ENCODE results near the gene KRTAP3-3.
A peak's percentile ranks its signal among the peaks of the same experiment; 100 is the strongest.
"Not testable (repeated sequence)": the region's sequence is repeated elsewhere in the genome, so short reads cannot be mapped to it uniquely, and the experiment has no call there.

KRTAP3-3 gene

DNA sequence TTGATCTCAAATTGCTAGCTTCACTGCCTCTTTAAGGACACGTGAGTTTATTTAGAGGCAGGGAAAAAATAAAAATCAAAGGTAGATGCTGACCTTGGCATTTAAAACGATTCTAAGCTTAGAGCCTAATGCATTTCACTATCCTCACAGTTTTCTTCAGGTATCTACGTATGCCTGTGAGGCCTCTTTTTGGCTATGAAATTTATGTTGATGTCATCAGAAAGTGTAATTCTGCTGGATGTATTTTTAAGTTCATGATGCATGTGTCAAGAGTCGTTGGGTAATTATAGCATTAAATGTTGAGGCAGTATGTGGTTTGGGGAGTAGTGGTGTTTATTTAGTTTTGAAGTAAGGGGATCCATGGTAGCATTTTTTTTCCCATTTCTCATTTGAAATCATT is 10.0 kb upstream of the KRTAP3-3 start:
- no peak for DNase-seq

DNA sequence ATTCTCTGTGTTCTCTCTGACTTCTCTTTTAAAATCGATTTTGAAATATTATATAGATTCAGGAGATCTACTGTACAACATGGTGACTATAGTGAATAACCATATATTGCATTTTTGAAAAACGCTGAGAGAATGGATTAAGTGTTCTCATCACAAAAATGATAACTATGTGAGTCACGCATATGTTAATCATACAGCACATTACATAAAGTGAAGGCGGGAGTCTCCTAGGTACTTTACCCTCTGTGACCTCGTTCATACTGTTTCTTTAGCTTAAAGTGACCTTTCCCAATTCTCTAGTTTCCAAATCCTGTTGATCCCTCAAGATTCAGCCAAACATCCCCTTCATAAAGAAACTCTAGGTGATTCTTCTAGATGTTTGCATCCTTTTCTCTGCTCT is 8.8 kb upstream of the KRTAP3-3 start:
- DNase-seq: no peak

DNA sequence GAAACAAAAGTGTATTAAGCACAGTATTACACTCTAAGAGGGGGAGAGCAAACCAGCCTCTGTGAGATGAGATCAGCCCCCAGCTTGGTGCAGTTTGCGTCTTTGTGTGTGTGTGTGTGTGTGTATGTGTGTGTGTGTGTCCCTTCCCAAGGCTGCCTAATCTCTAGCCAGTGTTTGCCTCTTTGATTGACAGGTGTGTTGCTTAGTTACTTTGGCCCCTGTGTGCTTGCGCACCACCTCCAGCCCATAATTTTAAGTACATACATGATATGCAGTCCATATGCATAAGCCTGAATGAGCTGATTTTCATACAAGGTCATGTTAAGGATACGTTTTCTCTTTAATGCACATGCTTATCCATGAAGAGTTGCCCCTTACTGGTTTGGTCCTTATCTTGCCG is 7.8 kb upstream of the KRTAP3-3 start:
- DNase-seq: no peak

DNA sequence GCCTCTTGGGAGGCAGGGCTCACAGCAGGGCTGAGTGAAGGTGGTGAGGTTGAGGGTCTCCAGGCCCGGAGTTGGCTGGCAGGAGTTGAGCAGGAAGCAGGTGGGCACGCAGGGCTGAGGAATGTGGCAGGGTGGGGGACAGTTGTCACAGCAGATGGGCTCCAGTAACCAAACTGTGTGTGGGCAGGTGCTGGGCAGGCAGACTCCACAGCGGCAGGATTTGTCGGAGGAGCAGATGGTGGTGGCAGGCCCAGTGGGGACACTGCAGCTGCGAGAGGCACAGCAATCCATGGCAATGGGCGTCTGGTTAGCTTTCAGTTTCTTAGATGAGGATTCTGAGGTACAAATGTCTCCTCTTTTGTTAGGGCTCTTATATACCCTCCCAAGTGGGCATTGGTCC is 5.6 kb upstream of the KRTAP3-3 start, which contains the start of gene KRTAP3-2:
Gene KRTAP3-2 (minus strand): TSS at position 344 of the 400 bp plus-strand sequence. CDS start 53 bp downstream, at position 291.
- DNase-seq: not testable (repeated sequence)

DNA sequence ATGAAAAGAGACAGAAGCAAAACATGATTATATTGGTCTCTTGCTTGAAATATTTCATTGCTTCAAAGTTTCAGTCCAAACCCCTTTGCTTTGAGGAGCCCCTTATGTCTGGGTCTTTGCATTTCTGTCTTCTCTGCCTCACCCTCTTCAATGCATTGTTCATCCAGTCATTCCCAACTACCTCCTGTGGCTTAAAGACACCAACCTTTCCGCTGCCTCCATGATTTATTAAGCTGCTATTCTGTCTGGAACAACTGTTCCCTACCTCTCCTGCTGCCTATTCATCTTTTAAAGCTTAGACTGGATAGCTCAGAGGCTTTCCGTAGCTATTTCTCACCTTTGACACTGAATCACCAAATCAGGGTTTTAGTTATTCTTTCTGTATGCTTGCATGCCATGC is 3.4 kb upstream of the KRTAP3-3 start:
- no peak for DNase-seq

DNA sequence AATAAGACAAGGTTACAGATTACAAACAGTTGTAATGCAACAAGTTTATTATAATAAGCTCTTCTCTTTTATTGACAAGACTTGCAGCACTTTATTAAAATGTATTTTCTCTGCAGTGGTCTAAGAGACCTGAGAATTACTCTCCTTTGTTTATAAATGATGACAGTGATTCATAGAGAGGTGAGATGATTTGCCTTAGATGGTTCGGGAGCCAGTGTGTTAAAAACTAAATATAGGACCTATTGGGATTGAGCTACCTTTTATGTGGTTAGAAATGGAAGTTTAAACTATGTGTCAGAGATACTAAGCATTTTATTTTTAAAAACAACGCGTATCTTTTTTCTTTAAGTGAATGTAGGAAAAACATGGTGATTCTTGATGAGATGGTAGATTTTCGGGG is 2.9 kb upstream of the KRTAP3-3 start:
- no peak for DNase-seq

DNA sequence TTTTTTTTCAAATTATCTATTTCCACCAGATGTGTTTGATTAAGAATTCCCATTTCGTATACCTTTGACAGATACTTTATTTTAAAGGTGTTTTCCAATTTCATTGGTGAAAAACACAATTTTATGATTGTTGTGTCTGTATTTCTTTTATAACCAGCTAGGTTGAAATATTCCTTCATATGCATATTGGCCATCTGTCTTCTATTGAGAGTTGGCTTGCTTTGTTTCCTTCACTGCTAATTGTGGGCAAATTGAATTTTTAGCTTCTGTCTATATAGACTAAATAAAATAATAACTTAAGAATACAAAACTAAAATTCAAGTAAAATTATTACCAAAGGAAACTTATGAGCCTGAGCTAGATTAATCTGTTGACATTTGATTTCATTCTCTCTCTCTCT is 1.2 kb upstream of the KRTAP3-3 start:
- no peak for DNase-seq

DNA sequence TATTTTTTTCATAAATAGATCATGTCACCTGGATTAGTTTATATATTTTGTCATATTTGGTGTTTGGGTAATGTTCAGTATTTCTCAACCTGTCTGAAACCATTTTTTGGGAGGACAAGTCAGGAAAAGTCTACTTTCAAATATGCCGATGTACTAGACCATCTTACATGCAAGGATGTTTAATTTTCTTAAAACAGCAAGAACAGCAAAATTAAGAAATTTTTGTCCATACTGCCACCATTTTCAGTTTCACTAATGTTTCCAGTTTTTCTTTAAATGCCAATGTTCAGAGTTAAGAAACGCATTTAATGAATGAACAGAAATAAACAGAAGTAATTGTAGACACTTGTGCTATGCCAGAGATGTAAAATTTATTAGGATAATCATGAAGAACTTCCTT is 880 bp downstream of the KRTAP3-3 start:
- DNase-seq: no peak

DNA sequence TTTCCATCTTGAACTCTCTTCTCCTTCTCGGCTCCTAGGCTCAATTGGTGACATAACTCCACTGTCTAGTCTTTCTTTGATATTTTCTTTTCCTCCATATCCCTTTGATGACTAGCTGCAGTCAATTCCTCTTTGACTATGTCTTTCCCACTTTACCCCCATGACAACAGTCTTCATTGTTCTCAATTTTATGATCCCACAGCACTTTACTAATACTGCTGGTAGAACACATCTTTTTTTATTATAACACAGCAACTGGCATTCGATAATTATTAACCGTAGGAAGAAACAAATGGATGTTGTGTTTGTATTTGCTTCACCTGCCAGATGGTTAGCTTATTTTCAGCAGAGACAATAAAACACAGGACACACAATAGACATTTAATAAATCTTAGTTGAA is 1.3 kb downstream of the KRTAP3-3 start:
- no peak for DNase-seq

DNA sequence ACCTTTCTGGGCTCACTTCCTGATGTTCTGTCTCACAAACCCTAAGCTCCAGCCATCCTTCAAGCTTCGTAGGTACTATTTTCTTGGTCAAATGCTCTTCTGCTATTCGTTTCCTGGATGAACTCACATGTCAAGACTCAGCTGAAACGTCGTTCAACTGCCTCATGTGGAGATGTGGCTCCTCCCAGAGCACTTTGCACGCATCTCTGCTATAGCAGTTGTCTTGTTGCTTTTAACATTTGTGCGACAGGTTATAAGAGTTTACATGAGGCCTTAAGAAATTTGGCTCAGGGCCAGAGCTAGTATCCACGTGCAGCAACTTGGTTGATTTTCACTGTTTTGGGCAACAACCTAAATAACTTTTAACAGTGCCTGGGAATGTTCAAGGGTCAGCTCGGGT is 7.0 kb downstream of the KRTAP3-3 start:
- no peak for DNase-seq

DNA sequence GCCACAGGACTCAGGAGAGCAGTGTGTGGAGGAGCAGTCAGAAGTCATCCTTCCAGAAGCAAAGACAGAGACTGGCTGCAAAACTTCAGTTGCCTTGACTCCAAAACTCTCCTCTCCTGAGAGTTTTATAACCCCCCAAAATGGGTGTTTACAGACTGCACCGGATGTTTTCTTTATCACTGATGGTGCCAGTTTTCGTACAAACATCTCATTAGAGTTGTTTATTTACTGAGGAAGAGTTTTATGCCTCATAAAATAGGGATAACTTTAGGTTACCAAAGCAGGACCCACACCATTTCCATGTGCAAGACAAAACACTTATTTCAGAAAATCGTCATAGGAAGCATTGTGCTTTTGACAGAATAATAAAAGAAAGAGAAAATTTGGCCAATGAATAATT is 9.7 kb downstream of the KRTAP3-3 start, which contains the start of gene KRT40:
Gene KRT40 (minus strand): TSS at position 101 of the 400 bp plus-strand sequence. CDS start 53 bp downstream, at position 48.
- no peak for DNase-seq

DNA sequence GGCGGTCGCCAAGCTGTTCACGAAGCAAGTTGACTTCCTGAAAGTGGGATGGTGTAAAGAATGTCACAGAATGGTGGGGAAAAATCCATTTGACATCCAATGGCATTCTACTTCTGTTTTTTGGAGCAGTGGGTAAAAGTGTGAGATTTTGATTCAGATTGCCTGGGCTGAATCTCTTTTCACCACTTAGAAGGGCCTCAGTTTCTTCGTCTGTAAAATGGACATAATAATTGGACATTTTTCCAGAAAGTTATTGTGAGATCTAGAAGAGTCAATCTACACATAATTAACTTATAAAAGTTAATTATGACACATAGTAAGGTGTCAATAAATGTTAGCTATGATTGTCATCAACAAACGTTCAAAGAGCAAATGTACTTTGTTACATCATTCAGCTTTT is 12.8 kb downstream of the KRTAP3-3 start:
- DNase-seq: no peak

DNA sequence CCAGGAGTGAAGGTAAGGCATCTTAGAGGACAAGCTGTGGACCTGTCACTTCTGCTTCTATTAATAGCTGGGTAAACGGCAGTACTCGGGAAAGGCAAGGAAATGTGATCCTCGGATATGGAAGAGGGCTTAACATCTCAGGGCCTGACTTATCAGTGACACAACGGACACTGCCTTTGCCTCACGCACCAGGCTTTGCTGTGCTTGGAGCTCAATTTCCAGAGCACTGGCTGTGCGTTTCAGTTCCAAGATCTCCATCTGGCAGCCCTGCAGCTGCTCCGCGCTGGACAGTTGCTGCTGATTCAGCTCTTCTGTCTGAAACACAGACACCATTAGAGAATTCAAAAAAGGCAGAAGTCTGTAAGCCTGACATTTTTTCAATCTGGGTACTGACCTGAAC is 13.4 kb downstream of the KRTAP3-3 start:
- DNase-seq: peak; percentile 69

DNA sequence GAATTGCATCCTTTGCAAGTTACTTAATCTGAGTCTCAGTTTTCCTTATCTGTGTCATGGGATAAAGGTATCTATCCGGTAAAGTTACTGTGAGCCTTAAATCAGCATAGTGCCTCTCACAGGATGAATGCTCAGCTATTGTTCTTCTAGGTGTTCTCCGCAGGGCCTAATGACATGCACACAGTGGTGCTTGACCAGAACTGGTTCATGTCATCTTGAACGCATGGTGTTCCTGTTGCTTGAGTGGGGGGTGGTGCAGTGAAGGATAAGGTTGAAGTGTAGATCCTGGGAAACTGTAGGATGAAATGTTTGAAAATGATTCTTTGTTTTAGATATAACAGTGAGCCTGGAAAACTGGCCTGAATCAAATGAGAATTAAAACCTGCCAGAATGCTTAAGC is 13.8 kb downstream of the KRTAP3-3 start:
- no peak for DNase-seq

DNA sequence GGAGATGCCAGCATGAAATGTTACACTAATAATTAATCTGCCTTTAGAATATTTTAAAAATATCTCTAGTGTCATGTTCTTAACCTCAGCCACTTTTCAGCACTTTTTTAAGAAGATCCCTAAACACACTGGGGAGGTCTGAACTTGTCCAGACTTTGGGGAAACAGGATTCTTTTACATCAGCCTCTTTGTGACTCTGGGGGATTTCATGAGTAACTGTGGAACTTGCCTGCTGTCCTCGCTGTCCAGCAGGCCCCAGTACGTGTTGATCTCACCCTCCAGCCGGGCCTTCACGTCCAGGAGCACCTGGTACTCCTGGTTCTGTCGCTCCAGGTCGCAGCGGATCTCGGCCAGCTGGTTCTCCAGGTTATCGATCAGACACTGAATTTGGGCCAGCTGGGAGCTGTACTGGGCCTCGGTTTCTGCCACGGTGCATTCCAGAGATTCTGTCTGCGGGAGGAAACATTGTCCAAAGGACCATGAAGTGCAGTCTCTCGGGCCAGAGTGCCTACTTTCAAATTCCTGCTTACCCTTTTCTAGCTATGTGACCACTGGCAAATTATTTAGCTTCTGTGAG is 15.3 kb downstream of the KRTAP3-3 start:
- no peak for DNase-seq

DNA sequence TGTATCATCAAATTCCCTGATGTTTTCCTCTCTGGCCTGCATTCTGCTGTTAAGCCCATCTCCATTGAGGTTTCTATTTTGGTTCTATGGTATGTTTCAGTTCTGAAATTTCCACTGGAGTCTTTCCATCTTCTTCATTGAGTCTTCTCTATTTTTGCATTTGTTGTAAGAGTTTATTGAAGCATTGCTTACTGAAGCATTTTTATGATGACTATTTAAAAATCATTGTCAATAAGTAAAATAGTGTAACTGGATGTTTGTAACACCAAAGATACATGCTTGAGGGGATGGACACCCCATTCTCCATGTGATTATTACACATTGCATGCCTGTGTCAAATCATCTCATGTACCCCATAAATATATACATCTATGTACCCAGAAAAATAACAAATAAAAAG is 18.4 kb downstream of the KRTAP3-3 start:
- no peak for DNase-seq

DNA sequence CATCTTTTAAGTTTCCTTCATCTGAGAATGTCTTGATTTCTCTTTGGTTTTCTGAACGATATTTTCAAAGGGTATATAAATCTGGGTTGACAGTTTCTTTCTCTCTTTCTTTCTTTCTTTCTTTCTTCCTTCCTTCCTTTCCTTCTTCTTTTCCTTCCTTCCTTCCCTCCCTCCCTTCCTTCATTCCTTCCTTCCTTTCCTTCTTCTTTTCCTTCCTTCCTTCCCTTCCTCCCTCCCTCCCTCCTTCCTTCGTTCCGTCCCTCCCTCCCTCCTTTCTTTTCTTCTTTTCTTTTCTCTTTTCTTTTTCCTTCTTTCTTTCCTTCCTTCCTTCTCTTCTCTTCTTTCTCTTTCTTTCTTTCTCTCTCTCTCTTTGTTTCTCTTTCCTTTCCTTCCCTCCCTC is 19.6 kb downstream of the KRTAP3-3 start:
- no peak for DNase-seq

DNA sequence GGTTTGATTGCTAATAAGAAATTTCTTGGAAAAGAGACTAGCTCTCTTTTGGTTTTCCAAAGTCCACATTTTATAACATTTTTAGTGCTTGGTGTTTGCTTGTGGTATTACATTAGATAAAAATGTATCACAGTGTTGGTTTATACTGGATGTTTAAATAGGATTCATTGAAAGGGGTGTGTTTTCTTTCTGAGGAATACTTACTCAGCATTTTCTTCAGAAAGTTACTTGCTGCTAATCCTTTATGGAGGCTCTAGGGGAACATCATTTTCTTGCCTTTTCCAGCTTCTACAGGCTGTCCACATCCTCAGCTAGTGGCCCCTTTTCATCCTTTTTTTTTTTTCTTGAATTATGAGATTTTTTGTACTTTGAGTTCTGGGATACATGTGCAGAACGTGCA is 26.4 kb downstream of the KRTAP3-3 start:
- no peak for DNase-seq

DNA sequence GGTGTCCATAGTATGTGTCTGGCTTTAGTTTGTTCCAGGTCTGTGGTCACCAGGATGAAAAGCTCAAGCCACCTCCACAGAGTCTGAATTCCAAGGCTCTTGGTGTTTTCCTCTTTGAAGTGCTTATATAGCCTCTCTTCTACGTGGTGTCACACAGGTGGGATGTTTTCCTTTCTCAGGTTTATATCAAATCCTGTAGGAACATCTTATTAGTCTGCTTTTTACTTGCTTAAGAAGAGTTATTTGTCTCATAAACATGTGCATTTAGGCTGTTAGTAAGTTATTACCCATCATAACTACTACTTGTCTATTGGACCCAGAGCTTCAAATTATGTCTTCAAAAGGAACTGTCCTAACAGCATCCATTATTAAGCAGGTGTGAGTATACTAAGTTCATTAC is 27.1 kb downstream of the KRTAP3-3 start, which contains the start of gene KRT39:
Gene KRT39 (minus strand): TSS at position 101 of the 400 bp plus-strand sequence. CDS start 92 bp downstream, at position 9.
- no peak for DNase-seq

DNA sequence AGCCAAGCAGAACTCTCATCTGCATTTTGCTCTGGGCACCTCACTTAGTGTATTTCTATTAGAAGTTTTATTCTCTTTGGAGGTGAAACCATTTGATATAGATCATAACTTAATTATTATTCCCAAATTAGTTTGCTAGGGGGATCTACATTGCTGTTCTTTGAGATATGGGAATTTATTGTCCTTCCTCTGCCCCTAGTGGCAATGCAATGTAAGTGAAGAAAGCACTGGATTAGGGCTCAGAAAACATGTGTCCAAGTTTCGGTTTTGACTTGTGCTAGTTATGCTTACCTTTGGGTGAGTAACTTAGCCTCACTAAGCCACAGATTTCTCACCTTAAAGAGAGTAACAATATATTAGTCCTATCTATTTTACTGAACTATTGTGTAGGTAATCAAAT is 30.1 kb downstream of the KRTAP3-3 start:
- no peak for DNase-seq

DNA sequence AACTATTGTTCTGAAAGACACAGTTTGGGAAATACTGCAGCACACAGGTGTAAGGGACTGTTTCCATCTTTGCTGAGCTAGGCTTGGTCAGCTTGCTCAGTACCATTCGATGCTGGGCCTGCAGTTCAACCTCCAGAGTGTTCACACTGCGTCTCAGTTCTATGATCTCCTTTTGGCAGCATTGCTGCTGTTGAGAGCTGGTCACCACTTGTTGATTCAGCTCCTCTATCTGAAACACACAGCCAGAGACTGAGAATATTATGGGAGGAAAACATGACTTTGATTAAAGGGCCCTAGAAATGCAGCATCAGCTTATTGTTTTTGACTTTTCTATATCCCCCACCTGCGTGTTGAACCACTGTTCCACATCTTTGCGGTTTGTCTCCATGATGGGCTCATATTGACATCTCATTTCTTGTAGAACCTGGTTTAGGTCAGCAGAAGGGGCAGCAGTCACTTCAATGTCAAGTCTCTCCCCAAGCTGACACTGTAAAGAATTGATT is 31.9 kb downstream of the KRTAP3-3 start:
- DNase-seq: no peak

DNA sequence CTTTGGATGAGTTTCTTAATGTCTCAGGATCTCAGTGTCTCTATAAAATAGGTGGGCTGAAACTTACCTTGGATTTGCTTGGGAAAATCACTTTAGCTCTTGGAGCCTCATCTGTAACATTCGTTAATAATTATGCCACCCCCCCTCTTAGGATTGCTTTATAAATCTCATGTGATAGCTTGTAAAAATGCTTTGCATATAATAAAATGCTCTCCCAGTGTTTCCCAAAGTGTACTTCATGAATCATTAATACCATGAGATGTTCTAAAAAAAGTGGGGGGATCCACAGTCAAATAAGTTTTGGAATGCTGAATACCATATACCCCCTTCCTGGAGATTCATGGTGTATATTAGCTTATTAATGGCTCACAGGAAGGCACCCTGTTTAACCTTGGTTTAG is 32.4 kb downstream of the KRTAP3-3 start:
- DNase-seq: no peak

DNA sequence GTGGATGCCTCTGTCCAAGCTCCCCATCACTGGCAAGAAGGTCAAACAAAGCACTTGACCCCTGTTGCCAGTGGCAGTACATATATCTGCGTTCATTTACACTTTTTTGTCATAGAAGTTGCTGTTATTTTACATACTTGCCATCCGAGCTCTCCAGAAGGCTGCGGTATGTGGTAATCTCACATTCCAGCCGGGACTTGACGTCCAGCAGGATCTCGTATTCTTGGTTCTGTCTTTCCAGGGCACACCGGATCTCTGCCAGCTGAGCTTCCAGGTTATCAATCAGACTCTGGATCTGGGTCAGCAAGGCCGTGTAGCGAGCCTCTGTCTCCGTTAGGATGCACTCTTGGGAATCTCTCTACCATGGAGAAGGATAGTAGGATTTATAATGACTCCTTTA is 33.8 kb downstream of the KRTAP3-3 start:
- no peak for DNase-seq

DNA sequence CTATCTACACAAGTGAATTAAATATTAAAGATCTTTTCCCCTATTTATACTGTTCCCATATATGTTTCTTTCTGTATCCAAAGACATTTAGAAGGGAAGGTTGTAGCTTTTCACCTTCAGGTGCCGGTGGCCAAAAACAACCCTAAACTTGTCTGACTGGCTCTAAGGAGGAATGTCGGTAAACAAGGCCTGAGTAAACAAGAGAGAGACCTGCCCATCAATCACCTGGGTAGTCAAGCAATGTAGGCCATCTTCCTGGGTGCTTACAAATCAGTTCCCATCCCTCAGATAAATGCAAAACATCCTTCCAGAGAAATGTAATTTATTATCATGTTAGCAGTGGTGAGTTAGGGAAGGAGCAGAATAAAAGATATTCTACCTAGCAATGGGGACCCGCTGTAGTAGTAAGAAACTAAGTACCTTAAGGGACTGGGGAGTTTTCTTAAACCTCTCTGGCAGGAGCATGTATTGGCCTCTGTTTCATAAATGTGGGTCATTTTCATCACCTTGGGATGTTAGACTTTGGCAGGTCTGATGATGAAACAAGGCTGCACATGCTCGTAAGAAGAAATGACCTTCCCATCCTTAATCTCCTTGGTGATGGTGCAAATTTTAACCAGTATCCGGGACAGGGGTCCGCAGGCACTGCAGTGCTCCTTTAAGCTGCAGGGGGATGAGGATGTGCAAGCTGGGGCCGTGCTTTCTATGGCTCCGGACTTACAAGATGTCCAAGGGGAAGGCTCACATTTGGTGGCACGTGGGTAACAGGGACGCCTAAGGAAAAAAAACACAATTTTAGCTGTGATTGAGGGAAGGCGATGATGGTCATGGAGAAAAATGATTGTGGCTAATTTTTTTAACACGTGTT is 35.6 kb downstream of the KRTAP3-3 start:
- DNase-seq: no peak
